ENCODE results near the gene FCHO1.

- TF ChIP-seq CTCF (IDR thresholded peaks at IDR 0.05) (no peak), POLR2A (IDR thresholded peaks at IDR 0.05) (no peak)
Measured at GRCh38 chr19:17749912-17750317, 1.4 kb upstream of the FCHO1 start.

Measured in Peyer's patch (tissue), 4 donors.